HepG2 (cell line): ENCODE data around the gene KCNF1. TPM values are rescaled to one million over a fixed set of nuclear protein-coding genes. Genes with fewer than 3 reads are reported as not detected.

Source experiments
- ATAC-seq: fragments of 200-7000 bp; cut with Tn5 transposase; 3 replicates; pipeline ENCODE4 v1.9.1; 2020; ENCODE audit warnings: mild to moderate bottlenecking, moderate library complexity
- BruUV-seq: library from RNA; stranded (reverse); fragments of 400-500 nt; replicated peaks from 2 replicates; lab custom pipeline; 2021; lab: Mats Ljungman, UMichigan
- CTCF ChIA-PET: fragments of 300-600 bp; formaldehyde crosslinking; extraction: SDS; loops from one replicate; lab custom pipeline; 2021; ENCODE audit warnings: low total read pairs, inconsistent platforms, low intra/inter-chr PET ratio; lab: Yijun Ruan, JAX
- POLR2A ChIA-PET: fragments of 350-600 bp; sonication (Branson Sonifier 250); formaldehyde crosslinking; loops from one replicate; lab custom pipeline; 2020; ENCODE audit warnings: antibody characterized with exemption, inconsistent platforms; lab: Yijun Ruan, JAX
- DNase-seq: peaks from one replicate; pipeline ENCODE4 v3.0.0-alpha.2; 2015; ENCODE audit warnings: low spot score
- FAIRE-seq: peaks from 3 replicates; lab custom pipeline; 2011; peaks lifted over from hg19 to GRCh38; lab: Jason Lieb, UNC
- H2AFZ ChIP-seq: one replicate; pipeline ENCODE4 v1.6.1; 2011; ENCODE audit warnings: low read length, inconsistent platforms
- H3K27ac ChIP-seq: fragments of 300-600 bp; 3 replicates; pipeline ENCODE4 v1.8.0; 2011; ENCODE audit warnings: mixed run types, mild to moderate bottlenecking, mixed read lengths, low read length, inconsistent platforms; ENCODE audit not compliant: insufficient read depth; ENCODE audit errors: extremely low read length
- H3K27me3 ChIP-seq, 2 experiments: fragments of 200-600 bp in 1 of 2; 2 replicates in 1 of 2; 3 replicates in 1 of 2; pipeline versions ENCODE4 v1.6.0 to v1.8.0; 2011; ENCODE audit warnings: low read length in 2 of 2, mild to moderate bottlenecking in 2 of 2, moderate library complexity in 2 of 2, inconsistent platforms in 1 of 2; ENCODE audit not compliant: insufficient read depth in 2 of 2, control insufficient read depth in 1 of 2
- H3K36me3 ChIP-seq, 2 experiments: fragments of 200-600 bp in 1 of 2; replicated peaks in 1 of 2; 2 replicates in 1 of 2; 3 replicates in 1 of 2; pipeline versions ENCODE4 v1.5.1 to v1.8.0; 2011; ENCODE audit warnings: low read length in 2 of 2, inconsistent platforms in 1 of 2; ENCODE audit not compliant: insufficient read depth in 2 of 2, control insufficient read depth in 1 of 2
- H3K4me1 ChIP-seq: 2 replicates; pipeline ENCODE4 v1.5.1; 2012; ENCODE audit warnings: low read length, inconsistent platforms; ENCODE audit not compliant: insufficient read depth
- H3K4me2 ChIP-seq: 2 replicates; pipeline ENCODE4 v1.6.0; 2011; ENCODE audit warnings: low read depth, low read length, inconsistent platforms
- H3K4me3 ChIP-seq, 3 experiments: fragments of 200-600 bp in 1 of 3; sonication (generic), shearing (Covaris generic) in 1 of 3; replicated peaks in 1 of 3; 2 replicates each; pipeline ENCODE4 v1.5.1; 2011 to 2016; ENCODE audit warnings: low read length in 3 of 3, inconsistent platforms in 2 of 3, low read depth in 2 of 3, mild to moderate bottlenecking in 2 of 3, control low read depth in 1 of 3, mixed read lengths in 1 of 3; ENCODE audit not compliant: insufficient read depth in 1 of 3
- H3K79me2 ChIP-seq: one replicate; pipeline ENCODE4 v1.6.1; 2011; ENCODE audit warnings: low read length, inconsistent platforms; ENCODE audit not compliant: insufficient read depth
- H3K9ac ChIP-seq: 2 replicates; pipeline ENCODE4 v1.6.0; 2011; ENCODE audit warnings: mild to moderate bottlenecking, low read depth, low read length, inconsistent platforms; ENCODE audit not compliant: insufficient read depth
- H3K9me3 ChIP-seq: 2 replicates; pipeline ENCODE4 v1.5.1; 2012; ENCODE audit warnings: mild to moderate bottlenecking, low read length
- H4K20me1 ChIP-seq: 2 replicates; pipeline ENCODE4 v1.6.0; 2011; ENCODE audit warnings: inconsistent platforms, mild to moderate bottlenecking, low read length, moderate library complexity; ENCODE audit not compliant: insufficient read depth
- CC2D1A ChIP-seq: sonication (generic); formaldehyde crosslinking; IDR thresholded peaks from 2 replicates; pipeline ENCODE4 v1.8.1; 2023; ENCODE audit warnings: mild to moderate bottlenecking, missing genetic modification reagents
- CHCHD3 ChIP-seq: sonication (generic); formaldehyde crosslinking; IDR thresholded peaks from 2 replicates; pipeline ENCODE4 v1.8.0; 2022; ENCODE audit warnings: mild to moderate bottlenecking, missing genetic modification reagents, moderate library complexity
- CREB3 ChIP-seq: sonication (generic); formaldehyde crosslinking; IDR thresholded peaks from 2 replicates; pipeline ENCODE4 v1.5.0; 2020; ENCODE audit warnings: missing genetic modification reagents
- HOXD1 ChIP-seq: sonication (generic); formaldehyde crosslinking; IDR thresholded peaks from 2 replicates; pipeline ENCODE4 v1.5.0; 2020; ENCODE audit warnings: missing genetic modification reagents
- JUN ChIP-seq: sonication (generic); formaldehyde crosslinking; IDR thresholded peaks from 2 replicates; pipeline ENCODE4 v1.4.0; 2020; ENCODE audit warnings: mild to moderate bottlenecking, missing genetic modification reagents
- PRDM10 ChIP-seq: sonication (generic); formaldehyde crosslinking; IDR thresholded peaks from 2 replicates; pipeline ENCODE4 v1.4.0; 2020; ENCODE audit warnings: low read depth, missing genetic modification reagents
- RBFOX2 ChIP-seq: fragments of 200-400 bp; formaldehyde crosslinking; IDR thresholded peaks from 2 replicates; pipeline ENCODE4 v1.6.1; 2017; ENCODE audit warnings: low read depth, mild to moderate bottlenecking, low read length
- ZBTB38 ChIP-seq: sonication (generic); formaldehyde crosslinking; IDR thresholded peaks from 2 replicates; pipeline ENCODE4 v1.5.1; 2020; ENCODE audit warnings: mild to moderate bottlenecking, missing genetic modification reagents
- ZFP91 ChIP-seq: sonication (generic); formaldehyde crosslinking; IDR thresholded peaks from 2 replicates; pipeline ENCODE4 v1.9.0; 2022; ENCODE audit warnings: missing genetic modification reagents, mild to moderate bottlenecking, borderline replicate concordance
- ZNF142 ChIP-seq: sonication (generic); formaldehyde crosslinking; IDR thresholded peaks from 2 replicates; pipeline ENCODE4 v1.4.0; 2020; ENCODE audit warnings: missing genetic modification reagents
- ZNF225 ChIP-seq: sonication (generic); formaldehyde crosslinking; IDR thresholded peaks from 2 replicates; pipeline ENCODE4 v1.4.0; 2020; ENCODE audit warnings: mild to moderate bottlenecking, missing genetic modification reagents
- ZNF792 ChIP-seq: IDR thresholded peaks from 2 replicates; pipeline ENCODE4 v1.6.1; 2016
- WGBS: methylation state at CpG from one replicate; pipeline ENCODE4 v1.1.6; 2017; ENCODE audit warnings: low lambda C conversion rate; 5-methylcytosine and 5-hydroxymethylcytosine counted together
- in situ Hi-C: cut with HindIII; loops from 2 replicates; pipeline ENCODE4 v1.10.0; 2017; ENCODE audit warnings: low pct_unique_long_range_greater_than_20kb; ENCODE audit not compliant: extremely low pct_ligation_motif_present
- intact Hi-C: fragments of 100-400 bp; cut with micrococcal nuclease; formaldehyde crosslinking; loops from one replicate; pipeline ENCODE4 v1.10.0; 2022; ENCODE audit not compliant: unreplicated experiment
- polyA plus RNA-seq, 8 experiments: library from polyadenylated mRNA; depleted of rRNA in 3 of 8; stranded (reverse) in 7 of 8; unstranded in 1 of 8; fragments of >200 nt; fragmentation: Illumina TruSeq in 4 of 8; extraction: Trizol in 4 of 8; gene quantifications; 2 replicates each; pipeline versions ENCODE4 v1.2.1 to v1.2.3, GENCODE V29; 2011 to 2016; ENCODE audit warnings: low read depth in 4 of 8, missing spikeins in 1 of 8, mixed read lengths in 1 of 8; ENCODE audit not compliant: insufficient read depth in 1 of 8
- total RNA-seq, 5 experiments: library from RNA; depleted of rRNA; stranded (reverse); fragments of >200 nt; fragmentation: Illumina TruSeq; extraction: Trizol; gene quantifications; 2 replicates each; pipeline ENCODE4 v1.2.3, GENCODE V29; 2016; ENCODE audit warnings: low read depth in 1 of 5

The KCNF1 gene
- total and polyA plus RNA-seq, 2 of the 13 experiments (the other 11 are each of a cell fraction or from before 2014, with no cell fraction given): 0.09 to 0.12 TPM

- Histone ChIP-seq H3K9ac (no peak overlapping the region), H3K79me2 (no peaks in the 10 kb centered on the region), H3K4me1 (peaks cover 9% of the 10 kb centered on the region), H3K4me3 (no peak overlapping the region), H3K4me2 (no peak overlapping the region), H3K27me3 (peaks cover 0 to 20% of the 10 kb centered on the region in 2 experiments; a peak in 2 of 5 replicates), H4K20me1 (no peaks in the 10 kb centered on the region), H2AFZ (no peak overlapping the region), H3K36me3 (no peaks in the 10 kb centered on the region), H3K9me3 (no peaks in the 10 kb centered on the region), H3K27ac (no peak overlapping the region)
- no TSS peak for BruUV-seq
- no peak for DNase-seq
- POLR2A ChIA-PET: no interaction called here
- in situ Hi-C loops: no loop called here
- CTCF ChIA-PET: no interaction called here
- no peak for ATAC-seq
- no peak for FAIRE-seq
- 55% methylated on average over 11 of the region's 12 CpGs for WGBS
- intact Hi-C loops: no loop called here
- TF ChIP-seq RBFOX2 (no peak), CREB3 (no peak), CHCHD3 (CRISPR knock-in tag) (no peak), PRDM10 (CRISPR knock-in tag) (no peak), ZNF225 (CRISPR knock-in tag) (no peak), HOXD1 (CRISPR knock-in tag) (no peak), CC2D1A (CRISPR knock-in tag) (no peak), ZNF792 (CRISPR knock-in tag) (no peak), ZFP91 (CRISPR knock-in tag) (no peak), ZNF142 (CRISPR knock-in tag) (no peak), ZBTB38 (CRISPR knock-in tag) (no peak), JUN (CRISPR knock-in tag) (no peak)
Observed at GRCh38 chr2:10878268-10878915, 33.3 kb upstream of the KCNF1 start.
